Testis (tissue), 3 donors: Measurements from ENCODE around the gene SERPINA1. TPM values are rescaled to one million over a fixed set of nuclear protein-coding genes. Genes with fewer than 3 reads are reported as not detected.

Source experiments
- DNase-seq: peaks from one replicate; pipeline ENCODE4 v3.0.0-alpha.2; 2019
- H3K27ac ChIP-seq, 2 donors: fragments of 200-600 bp; sonication (generic); one replicate each; pipeline ENCODE4 v1.5.1; 2019
- H3K27me3 ChIP-seq: fragments of 200-600 bp; sonication (generic); one replicate; pipeline ENCODE4 v1.5.1; 2019
- H3K36me3 ChIP-seq: fragments of 200-600 bp; sonication (generic); one replicate; pipeline ENCODE4 v1.5.1; 2017; ENCODE audit warnings: low read depth; ENCODE audit errors: missing control alignments
- H3K4me1 ChIP-seq: fragments of 200-600 bp; sonication (generic); one replicate; pipeline ENCODE4 v1.5.1; 2019
- H3K4me3 ChIP-seq, 2 donors: fragments of 200-600 bp; sonication (generic); one replicate each; pipeline ENCODE4 v1.5.1; 2017 to 2019
- H3K9me3 ChIP-seq: fragments of 200-600 bp; sonication (generic); one replicate; pipeline ENCODE4 v1.5.1; 2017
- POLR2A ChIP-seq: fragments of 450-650 bp; IDR thresholded peaks from one replicate; pipeline ENCODE4 v1.6.1; 2017; ENCODE audit warnings: antibody characterized with exemption, mild to moderate bottlenecking, moderate library complexity
- WGBS, 2 donors: methylation state at CpG; one replicate each; pipeline ENCODE4 v1.1.5; 2018; 5-methylcytosine and 5-hydroxymethylcytosine counted together
- intact Hi-C: fragments of 100-400 bp; cut with DNase I; formaldehyde crosslinking; loops from one replicate; pipeline ENCODE4 v1.15.1; 2023; ENCODE audit warnings: low total_unique reads
- polyA plus RNA-seq: library from polyadenylated mRNA; stranded (reverse); fragments of 350-450 nt; fragmentation: Illumina TruSeq; extraction: RNeasy Lipid Tissue Mini Kit (QIAGEN cat#74804); gene quantifications from one replicate; pipeline ENCODE4 v1.2.3, GENCODE V29; 2014; ENCODE audit warnings: low read depth, low replicate concordance; ENCODE audit not compliant: insufficient read depth
- total RNA-seq, 2 donors: library from RNA; depleted of rRNA; stranded (reverse); fragments of >200 nt; gene quantifications; one replicate each; pipeline ENCODE4 v1.2.3, GENCODE V29; 2016
- TF ChIP-seq, protein P1 (sequence below), 3 experiments: fragments of 450-650 bp in 2 of 3; fragments of 200-600 bp in 1 of 3; sonication (generic) in 1 of 3; IDR thresholded peaks; one replicate each; pipeline ENCODE4 v1.5.1; 2016 to 2019; ENCODE audit warnings: antibody characterized with exemption in 3 of 3, mild to moderate bottlenecking in 2 of 3, moderate library complexity in 1 of 3

The SERPINA1 gene
- total and polyA plus RNA-seq, 3 donors from 2014 or later, result 1.0 to 123 (median 2.2) TPM

DNA sequence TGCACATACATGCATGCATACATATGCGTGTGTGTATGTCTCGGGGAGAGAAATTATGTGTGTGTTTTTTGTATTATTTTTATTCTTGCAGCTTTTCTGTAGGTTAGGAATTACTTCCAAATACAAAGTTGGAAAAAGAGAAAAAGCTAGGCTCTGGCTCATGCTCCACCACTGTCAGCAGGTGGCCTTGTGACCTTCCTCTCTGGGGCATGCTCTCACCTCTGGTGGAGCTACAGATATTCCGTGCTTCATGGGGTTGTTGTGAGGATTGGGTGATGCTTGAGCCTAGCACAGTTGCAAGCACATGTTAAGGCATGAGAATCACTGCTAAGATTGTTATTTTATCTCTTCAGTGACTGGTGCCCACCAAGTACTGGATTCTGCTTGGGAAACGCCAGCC, 58.5 kb downstream of the SERPINA1 start:
- no peaks in the 10 kb centered on the region for H3K27me3 ChIP-seq
- intact Hi-C loops, result no loop called here
- DNase-seq, result no peak
- H3K36me3 ChIP-seq, result no peaks in the 10 kb centered on the region
- no peaks in the 10 kb centered on the region for H3K4me1 ChIP-seq
- no peaks in the 10 kb centered on the region for H3K9me3 ChIP-seq
- TF ChIP-seq POLR2A, result no peak
- TF ChIP-seq, protein P1, sequence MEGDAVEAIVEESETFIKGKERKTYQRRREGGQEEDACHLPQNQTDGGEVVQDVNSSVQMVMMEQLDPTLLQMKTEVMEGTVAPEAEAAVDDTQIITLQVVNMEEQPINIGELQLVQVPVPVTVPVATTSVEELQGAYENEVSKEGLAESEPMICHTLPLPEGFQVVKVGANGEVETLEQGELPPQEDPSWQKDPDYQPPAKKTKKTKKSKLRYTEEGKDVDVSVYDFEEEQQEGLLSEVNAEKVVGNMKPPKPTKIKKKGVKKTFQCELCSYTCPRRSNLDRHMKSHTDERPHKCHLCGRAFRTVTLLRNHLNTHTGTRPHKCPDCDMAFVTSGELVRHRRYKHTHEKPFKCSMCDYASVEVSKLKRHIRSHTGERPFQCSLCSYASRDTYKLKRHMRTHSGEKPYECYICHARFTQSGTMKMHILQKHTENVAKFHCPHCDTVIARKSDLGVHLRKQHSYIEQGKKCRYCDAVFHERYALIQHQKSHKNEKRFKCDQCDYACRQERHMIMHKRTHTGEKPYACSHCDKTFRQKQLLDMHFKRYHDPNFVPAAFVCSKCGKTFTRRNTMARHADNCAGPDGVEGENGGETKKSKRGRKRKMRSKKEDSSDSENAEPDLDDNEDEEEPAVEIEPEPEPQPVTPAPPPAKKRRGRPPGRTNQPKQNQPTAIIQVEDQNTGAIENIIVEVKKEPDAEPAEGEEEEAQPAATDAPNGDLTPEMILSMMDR (IDR thresholded peaks at IDR 0.05), result no peak
- no peak overlapping the region for H3K27ac ChIP-seq
- 86 to 96% methylated on average over 4 of the region's 4 CpGs for WGBS, 2 donors
- no peak overlapping the region for H3K4me3 ChIP-seq

DNA sequence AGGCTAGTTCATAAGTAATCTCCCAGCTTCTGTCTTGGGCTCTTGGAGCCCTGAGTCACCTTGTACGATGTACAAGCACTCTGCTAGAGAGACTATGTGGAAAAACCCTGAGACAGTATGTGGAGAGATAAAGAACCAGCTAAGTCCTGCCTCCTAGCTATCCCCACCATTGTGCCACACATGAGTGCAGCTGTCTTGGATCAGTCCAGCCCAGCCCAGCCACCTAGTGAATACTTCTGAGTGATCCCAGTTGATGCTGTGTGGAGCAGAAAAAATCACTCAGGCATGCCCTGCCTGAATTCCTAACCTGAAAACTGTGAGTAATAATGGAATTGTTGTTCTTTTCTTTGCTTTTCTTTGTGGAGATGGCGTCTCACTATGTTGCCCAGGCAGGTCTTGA, 60.2 kb downstream of the SERPINA1 start:
- TF ChIP-seq, protein P1 (IDR thresholded peaks at IDR 0.05), result no peak
- no peak for TF ChIP-seq POLR2A
- 91 to 96% methylated on average over 2 of the region's 2 CpGs for WGBS, 2 donors
- H3K4me1 ChIP-seq, result no peaks in the 10 kb centered on the region
- no peaks in the 10 kb centered on the region for H3K27me3 ChIP-seq
- H3K9me3 ChIP-seq, result no peaks in the 10 kb centered on the region
- no peak overlapping the region for H3K4me3 ChIP-seq
- H3K27ac ChIP-seq, result no peak overlapping the region
- intact Hi-C loops, result no loop called here
- no peak for DNase-seq
- H3K36me3 ChIP-seq, result no peaks in the 10 kb centered on the region

Other genes with a start within 250 kb of the SERPINA1 start
- gene PPP4R4, start 214.3 kb downstream of the SERPINA1 start, total RNA-seq, result 10 to 100 TPM; 24.3 to 26.7 TPM
- gene PPP4R4, start 214.3 kb downstream of the SERPINA1 start, polyA plus RNA-seq, result 15.8 TPM
- gene SERPINA10, start 95.3 kb downstream of the SERPINA1 start, total RNA-seq, result not detected
- not detected for gene SERPINA10, start 95.3 kb downstream of the SERPINA1 start, polyA plus RNA-seq
- not detected for gene SERPINA6, start 65.3 kb downstream of the SERPINA1 start, total RNA-seq
- 1.8 TPM for gene SERPINA6, start 65.3 kb downstream of the SERPINA1 start, polyA plus RNA-seq
- not detected for gene SERPINA2, start 21.9 kb downstream of the SERPINA1 start, total RNA-seq
- gene SERPINA2, start 21.9 kb downstream of the SERPINA1 start, polyA plus RNA-seq, result not detected
- not detected for gene SERPINA11, start 64.2 kb upstream of the SERPINA1 start, total RNA-seq
- gene SERPINA11, start 64.2 kb upstream of the SERPINA1 start, polyA plus RNA-seq, result not detected
- gene SERPINA9, start 87.6 kb upstream of the SERPINA1 start, total RNA-seq, result not detected
- gene SERPINA9, start 87.6 kb upstream of the SERPINA1 start, polyA plus RNA-seq, result not detected
- gene SERPINA12, start 120.9 kb upstream of the SERPINA1 start, total RNA-seq, result under 1 TPM; 0.25 to 0.47 TPM
- gene SERPINA12, start 120.9 kb upstream of the SERPINA1 start, polyA plus RNA-seq, result not detected
- under 1 TPM in 1 of 2 donors, not detected in 1; 0.19 TPM for gene SERPINA4, start 172.8 kb upstream of the SERPINA1 start, total RNA-seq
- 0.25 TPM for gene SERPINA4, start 172.8 kb upstream of the SERPINA1 start, polyA plus RNA-seq
- 1,000 to 10,000 TPM in 1 of 2 donors, 100 to 1,000 TPM in 1; 940 to 1,154 TPM for gene SERPINA5, start 192.8 kb upstream of the SERPINA1 start, total RNA-seq
- 1,170 TPM for gene SERPINA5, start 192.8 kb upstream of the SERPINA1 start, polyA plus RNA-seq
- 100 to 1,000 TPM in 1 of 2 donors, 10 to 100 TPM in 1; 27.4 to 238 TPM for gene SERPINA3, start 223.8 kb upstream of the SERPINA1 start, total RNA-seq
- gene SERPINA3, start 223.8 kb upstream of the SERPINA1 start, polyA plus RNA-seq, result 28.2 TPM